GM23338 (cell line): Measurements from ENCODE around the gene MAP3K5. TPM values are rescaled to one million over a fixed set of nuclear protein-coding genes. Genes with fewer than 3 reads are reported as not detected.

Experiments used
- ATAC-seq: fragments of 200-7000 bp; cut with Tn5 transposase; 3 replicates; pipeline ENCODE4 v1.9.1; 2020
- DNase-seq: peaks from one replicate; pipeline ENCODE4 v3.0.0-alpha.2; 2015; ENCODE audit warnings: low spot score
- H2AFZ ChIP-seq: fragments of 200-600 bp; sonication (generic); 2 replicates; pipeline ENCODE4 v1.8.0; 2016; ENCODE audit warnings: antibody characterized with exemption, mild to moderate bottlenecking, moderate library complexity
- H3F3A ChIP-seq: fragments of 200-600 bp; sonication (generic); replicated peaks from 2 replicates; pipeline ENCODE4 v1.8.0; 2017; ENCODE audit warnings: antibody characterized with exemption, mixed run types, low read depth
- H3K27ac ChIP-seq: fragments of 200-600 bp; sonication (generic); 2 replicates; pipeline ENCODE4 v1.6.1; 2016; ENCODE audit warnings: low read depth
- H3K27me3 ChIP-seq: fragments of 200-600 bp; sonication (generic); 2 replicates; pipeline ENCODE4 v1.8.0; 2016; ENCODE audit warnings: mild to moderate bottlenecking, mixed run types, moderate library complexity; ENCODE audit not compliant: insufficient read depth
- H3K36me3 ChIP-seq: fragments of 200-600 bp; sonication (generic); 2 replicates; pipeline ENCODE4 v1.8.0; 2016; ENCODE audit warnings: mild to moderate bottlenecking; ENCODE audit not compliant: insufficient read depth
- H3K4me1 ChIP-seq: fragments of 200-600 bp; sonication (generic); 2 replicates; pipeline ENCODE4 v1.8.0; 2016; ENCODE audit warnings: mild to moderate bottlenecking, moderate library complexity; ENCODE audit not compliant: insufficient read depth
- H3K4me2 ChIP-seq: fragments of 200-600 bp; sonication (generic); 2 replicates; pipeline ENCODE4 v1.7.1; 2017; ENCODE audit warnings: mixed run types
- H3K4me3 ChIP-seq: fragments of 200-600 bp; sonication (generic); 2 replicates; pipeline ENCODE4 v1.6.1; 2016; ENCODE audit warnings: mixed run types
- H3K79me2 ChIP-seq: fragments of 200-600 bp; sonication (generic); replicated peaks from 2 replicates; pipeline ENCODE4 v1.8.0; 2017; ENCODE audit warnings: mild to moderate bottlenecking; ENCODE audit not compliant: insufficient read depth
- H3K9me2 ChIP-seq: fragments of 200-600 bp; sonication (generic); 2 replicates; pipeline ENCODE4 v1.8.0; 2017; ENCODE audit not compliant: insufficient read depth
- H4K20me1 ChIP-seq: fragments of 200-600 bp; sonication (generic); replicated peaks from 2 replicates; pipeline ENCODE4 v1.8.0; 2017; ENCODE audit warnings: mild to moderate bottlenecking; ENCODE audit not compliant: insufficient read depth
- H3K27ac Mint-ChIP-seq: 2 replicates; pipeline ENCODE4 v1.8.0; 2020; ENCODE audit warnings: inconsistent platforms, mild to moderate bottlenecking, moderate library complexity, mixed read lengths
- H3K27me3 Mint-ChIP-seq: 3 replicates; pipeline ENCODE4 v1.8.0; 2022; ENCODE audit warnings: low read depth, mild to moderate bottlenecking, moderate library complexity, mixed read lengths, inconsistent platforms; ENCODE audit not compliant: insufficient read depth, poor library complexity
- H3K36me3 Mint-ChIP-seq: 3 replicates; pipeline ENCODE4 v1.8.0; 2021; ENCODE audit warnings: low read depth, mild to moderate bottlenecking, inconsistent platforms, moderate library complexity, mixed read lengths
- H3K4me1 Mint-ChIP-seq: 3 replicates; pipeline ENCODE4 v1.8.0; 2020; ENCODE audit warnings: mild to moderate bottlenecking, inconsistent platforms, mixed read lengths
- H3K4me3 Mint-ChIP-seq: 3 replicates; pipeline ENCODE4 v1.8.0; 2021; ENCODE audit warnings: moderate library complexity, mild to moderate bottlenecking, inconsistent platforms, mixed read lengths
- H3K9me3 Mint-ChIP-seq: 3 replicates; pipeline ENCODE4 v1.8.0; 2020; ENCODE audit warnings: moderate library complexity, mild to moderate bottlenecking, inconsistent platforms, mixed read lengths
- CREB1 ChIP-seq: fragments of 250-450 bp; sonication (Bioruptor Pico); IDR thresholded peaks from 2 replicates; pipeline ENCODE4 v1.5.0; 2020; ENCODE audit warnings: low read depth, mild to moderate bottlenecking, moderate library complexity
- CTCF ChIP-seq, 2 experiments: fragments of 200-600 bp in 1 of 2; sonication (generic) in 1 of 2; conservative IDR thresholded peaks; 2 replicates each; pipeline versions ENCODE4 v1.5.1 to v1.6.1; 2016 to 2017; ENCODE audit warnings: antibody characterized with exemption in 2 of 2, low read depth in 2 of 2, mild to moderate bottlenecking in 2 of 2, moderate library complexity in 1 of 2
- EZH2 ChIP-seq: fragments of 200-600 bp; sonication (generic); IDR thresholded peaks from one replicate; pipeline ENCODE4 v1.8.0; 2017; ENCODE audit warnings: antibody characterized with exemption, mild to moderate bottlenecking, low read depth; ENCODE audit not compliant: unreplicated experiment
- JUNB ChIP-seq: IDR thresholded peaks from one replicate; pipeline ENCODE4 v1.6.1; 2016; ENCODE audit warnings: antibody characterized with exemption; ENCODE audit not compliant: unreplicated experiment
- NANOG ChIP-seq: IDR thresholded peaks from 2 replicates; pipeline ENCODE4 v1.6.1; 2016; ENCODE audit warnings: antibody characterized with exemption, borderline replicate concordance
- POLR2AphosphoS5 ChIP-seq: IDR thresholded peaks from 2 replicates; pipeline ENCODE4 v1.6.1; 2016; ENCODE audit warnings: antibody characterized with exemption, low read depth
- REST ChIP-seq: IDR thresholded peaks from one replicate; pipeline ENCODE4 v1.6.1; 2018; ENCODE audit warnings: antibody characterized with exemption; ENCODE audit not compliant: unreplicated experiment
- STAT1 ChIP-seq: IDR thresholded peaks from one replicate; pipeline ENCODE4 v1.6.1; 2016; ENCODE audit warnings: antibody characterized with exemption; ENCODE audit not compliant: unreplicated experiment
- ZNF114 ChIP-seq: fragments of 250-450 bp; sonication (Bioruptor Pico); IDR thresholded peaks from 2 replicates; pipeline ENCODE4 v1.5.0; 2020; ENCODE audit warnings: mild to moderate bottlenecking, moderate library complexity
- ZNF331 ChIP-seq: fragments of 250-450 bp; sonication (Bioruptor Pico); IDR thresholded peaks from 2 replicates; pipeline ENCODE4 v1.5.0; 2020; ENCODE audit warnings: low read depth, mild to moderate bottlenecking, moderate library complexity
- ZNF462 ChIP-seq: fragments of 250-450 bp; sonication (Bioruptor Pico); IDR thresholded peaks from 2 replicates; pipeline ENCODE4 v1.5.0; 2020; ENCODE audit warnings: mild to moderate bottlenecking, moderate library complexity
- polyA plus RNA-seq: library from polyadenylated mRNA; unstranded; fragments of >200 nt; fragmentation: Nextera tagmentation; extraction: Ambion mirVana; gene quantifications from 2 replicates; pipeline ENCODE4 v1.2.1, GENCODE V29; 2016
- total RNA-seq: library from RNA; depleted of rRNA; stranded (reverse); fragments of >200 nt; shearing (Covaris generic); gene quantifications from 2 replicates; pipeline ENCODE4 v1.2.3, GENCODE V29; 2014
- TF ChIP-seq, protein P1 (sequence below): IDR thresholded peaks from 2 replicates; pipeline ENCODE4 v1.6.1; 2016; ENCODE audit warnings: antibody characterized with exemption

The MAP3K5 gene
- total and polyA plus RNA-seq, 2 experiments from 2014 or later = 0.76 to 2.8 TPM

- Histone ChIP-seq H2AFZ (no peak overlapping the region), H3K4me2 (no peak overlapping the region), H4K20me1 (no peaks in the 10 kb centered on the region), H3K4me1 (peaks cover 8% of the 10 kb centered on the region; the same call in 1 of the 2 replicates), H3K27me3 (peaks cover 41% of the 10 kb centered on the region), H3K79me2 (no peaks in the 10 kb centered on the region), H3K27ac (no peak overlapping the region), H3K9me2 (no peaks in the 10 kb centered on the region), H3K36me3 (no peaks in the 10 kb centered on the region), H3K4me3 (no peak overlapping the region), H3F3A (0 out of 2 replicates have a peak, but pooled peaks cover 3% of the 10 kb centered on the region)
- ATAC-seq (no peak), DNase-seq (no peak)
- no peak overlapping the region for H3K27ac Mint-ChIP-seq
- peaks cover 20% of the 10 kb centered on the region for H3K27me3 Mint-ChIP-seq
- no peaks in the 10 kb centered on the region; the same call in 2 of the 3 replicates for H3K36me3 Mint-ChIP-seq
- H3K9me3 Mint-ChIP-seq = no peaks in the 10 kb centered on the region; the same call in 2 of the 3 replicates
- no peak overlapping the region for H3K4me3 Mint-ChIP-seq
- TF ChIP-seq CREB1 (CRISPR knock-in tag) (no peak), POLR2AphosphoS5 (no peak), ZNF462 (CRISPR knock-in tag) (no peak), ZNF331 (CRISPR knock-in tag) (no peak), REST (no peak), EZH2 (no peak), NANOG (no peak), STAT1 (no peak), CTCF (conservative IDR thresholded peaks at IDR 0.05; ENCODE audit: low read depth in 2 of 2) (no peak), JUNB (no peak), ZNF114 (CRISPR knock-in tag) (no peak)
- TF ChIP-seq, protein P1, sequence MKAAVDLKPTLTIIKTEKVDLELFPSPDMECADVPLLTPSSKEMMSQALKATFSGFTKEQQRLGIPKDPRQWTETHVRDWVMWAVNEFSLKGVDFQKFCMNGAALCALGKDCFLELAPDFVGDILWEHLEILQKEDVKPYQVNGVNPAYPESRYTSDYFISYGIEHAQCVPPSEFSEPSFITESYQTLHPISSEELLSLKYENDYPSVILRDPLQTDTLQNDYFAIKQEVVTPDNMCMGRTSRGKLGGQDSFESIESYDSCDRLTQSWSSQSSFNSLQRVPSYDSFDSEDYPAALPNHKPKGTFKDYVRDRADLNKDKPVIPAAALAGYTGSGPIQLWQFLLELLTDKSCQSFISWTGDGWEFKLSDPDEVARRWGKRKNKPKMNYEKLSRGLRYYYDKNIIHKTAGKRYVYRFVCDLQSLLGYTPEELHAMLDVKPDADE = no peak
- peaks cover 6% of the 10 kb centered on the region; the same call in 2 of the 3 replicates for H3K4me1 Mint-ChIP-seq
Observed at GRCh38 chr6:136795996-136796395, 3.7 kb upstream of the MAP3K5 start.
